SK-N-MC (cell line): ENCODE results near the gene NALCN.

Experiments
- EZH2 ChIP-seq: fragments of 200-600 bp; sonication (generic); IDR thresholded peaks from one replicate; pipeline ENCODE4 v1.6.1; 2017; ENCODE audit warnings: antibody characterized with exemption
- FOXP2 ChIP-seq: optimal IDR thresholded peaks from 2 replicates; pipeline ENCODE3; 2011; ENCODE audit warnings: mild to moderate bottlenecking, moderate library complexity; ENCODE audit not compliant: insufficient read depth; ENCODE audit errors: extremely low read length, control extremely low read depth
- POLR2AphosphoS5 ChIP-seq: IDR thresholded peaks from 2 replicates; pipeline ENCODE4 v1.6.1; 2012; ENCODE audit warnings: mild to moderate bottlenecking, low read depth, low read length, borderline replicate concordance

- no peak for TF ChIP-seq EZH2
- no peak for TF ChIP-seq POLR2AphosphoS5
- TF ChIP-seq FOXP2, result no peak
These were observed 230.7 kb downstream of the NALCN start for GRCh38 chr13:101185606-101186005.
